Measurements from ENCODE around the gene IFT27.

Gene IFT27

GRCh38 chr22:36770513-36771231 is 5.2 kb downstream of the IFT27 start:
- no peaks in the 10 kb centered on the region for H3K9me3 ChIP-seq (ENCODE audit: control insufficient read depth, low read length)
- H3K27me3 ChIP-seq (replicated peaks; ENCODE audit: control insufficient read depth, insufficient read depth, low read length) = no peaks in the 10 kb centered on the region
- peaks cover 13% of the 10 kb centered on the region for H3K4me1 ChIP-seq (ENCODE audit: control insufficient read depth, insufficient read depth, low read length)
- no peak overlapping the region for H3K9ac ChIP-seq (ENCODE audit: low read length)
- H3K4me3 ChIP-seq (ENCODE audit: low read length) = no peak overlapping the region
- peaks cover 7% of the 10 kb centered on the region for H3K36me3 ChIP-seq (ENCODE audit: control insufficient read depth, insufficient read depth, low read length, severe bottlenecking)
- no peak for DNase-seq (ENCODE audit: low read depth)

- H3K36me3 ChIP-seq (ENCODE audit: control insufficient read depth, insufficient read depth, low read length, severe bottlenecking) = peaks cover 7% of the 10 kb centered on the region
- H3K9ac ChIP-seq (ENCODE audit: low read length) = no peak overlapping the region
- peaks cover 5% of the 10 kb centered on the region for H3K4me1 ChIP-seq (ENCODE audit: control insufficient read depth, insufficient read depth, low read length)
- H3K9me3 ChIP-seq (ENCODE audit: control insufficient read depth, low read length) = no peaks in the 10 kb centered on the region
- H3K27me3 ChIP-seq (replicated peaks; ENCODE audit: control insufficient read depth, insufficient read depth, low read length) = no peaks in the 10 kb centered on the region
- no peak overlapping the region for H3K4me3 ChIP-seq (ENCODE audit: low read length)
- no peak for DNase-seq (ENCODE audit: low read depth)
Measured at GRCh38 chr22:36769541-36770512, 6.1 kb downstream of the IFT27 start.

- DNase-seq (ENCODE audit: low read depth) = no peak
Measured at GRCh38 chr22:36768616-36769015, 7.3 kb downstream of the IFT27 start.

GRCh38 chr22:36768141-36768540 is 7.8 kb downstream of the IFT27 start:
- Histone ChIP-seq H3K9ac (ENCODE audit: low read length) (no peak overlapping the region), H3K4me3 (ENCODE audit: low read length) (no peak overlapping the region), H3K9me3 (ENCODE audit: control insufficient read depth, low read length) (no peaks in the 10 kb centered on the region), H3K27me3 (replicated peaks; ENCODE audit: control insufficient read depth, insufficient read depth, low read length) (no peaks in the 10 kb centered on the region), H3K36me3 (ENCODE audit: control insufficient read depth, insufficient read depth, low read length, severe bottlenecking) (peaks cover 7% of the 10 kb centered on the region), H3K4me1 (ENCODE audit: control insufficient read depth, insufficient read depth, low read length) (peaks cover under 1% of the 10 kb centered on the region)
- DNase-seq (ENCODE audit: low read depth) = no peak

More at GRCh38 chr22:36768616-36769015, 7.3 kb downstream of the IFT27 start:
- Histone ChIP-seq H3K9ac (ENCODE audit: low read length) (no peak overlapping the region), H3K27me3 (replicated peaks; ENCODE audit: control insufficient read depth, insufficient read depth, low read length) (no peaks in the 10 kb centered on the region), H3K9me3 (ENCODE audit: control insufficient read depth, low read length) (no peaks in the 10 kb centered on the region), H3K4me1 (ENCODE audit: control insufficient read depth, insufficient read depth, low read length) (peaks cover 1% of the 10 kb centered on the region), H3K36me3 (ENCODE audit: control insufficient read depth, insufficient read depth, low read length, severe bottlenecking) (peaks cover 7% of the 10 kb centered on the region), H3K4me3 (ENCODE audit: low read length) (no peak overlapping the region)

- no peak for DNase-seq (ENCODE audit: low read depth)
- no peaks in the 10 kb centered on the region for H3K27me3 ChIP-seq (replicated peaks; ENCODE audit: control insufficient read depth, insufficient read depth, low read length)
- H3K9me3 ChIP-seq (ENCODE audit: control insufficient read depth, low read length) = no peaks in the 10 kb centered on the region
Measured at GRCh38 chr22:36767035-36767775, 8.7 kb downstream of the IFT27 start.

GRCh38 chr22:36765943-36766450 is 9.9 kb downstream of the IFT27 start:
- DNase-seq (ENCODE audit: low read depth) = no peak
- H3K9me3 ChIP-seq (ENCODE audit: control insufficient read depth, low read length) = no peaks in the 10 kb centered on the region
- no peaks in the 10 kb centered on the region for H3K27me3 ChIP-seq (replicated peaks; ENCODE audit: control insufficient read depth, insufficient read depth, low read length)
- peaks cover 8% of the 10 kb centered on the region for H3K4me1 ChIP-seq (ENCODE audit: control insufficient read depth, insufficient read depth, low read length)
- H3K4me3 ChIP-seq (ENCODE audit: low read length) = no peak overlapping the region
- no peak overlapping the region for H3K9ac ChIP-seq (ENCODE audit: low read length)
- H3K36me3 ChIP-seq (ENCODE audit: control insufficient read depth, insufficient read depth, low read length, severe bottlenecking) = peaks cover 7% of the 10 kb centered on the region

More at GRCh38 chr22:36767035-36767775, 8.7 kb downstream of the IFT27 start:
- Histone ChIP-seq H3K36me3 (ENCODE audit: control insufficient read depth, insufficient read depth, low read length, severe bottlenecking) (peaks cover 7% of the 10 kb centered on the region), H3K4me3 (ENCODE audit: low read length) (no peak overlapping the region), H3K9ac (ENCODE audit: low read length) (no peak overlapping the region), H3K4me1 (ENCODE audit: control insufficient read depth, insufficient read depth, low read length) (peaks cover 8% of the 10 kb centered on the region)

GRCh38 chr22:36765131-36765942 is 10.6 kb downstream of the IFT27 start:
- DNase-seq (ENCODE audit: low read depth) = no peak
- peaks cover 8% of the 10 kb centered on the region for H3K4me1 ChIP-seq (ENCODE audit: control insufficient read depth, insufficient read depth, low read length)
- peaks cover 7% of the 10 kb centered on the region for H3K36me3 ChIP-seq (ENCODE audit: control insufficient read depth, insufficient read depth, low read length, severe bottlenecking)
- no peak overlapping the region for H3K9ac ChIP-seq (ENCODE audit: low read length)
- H3K4me3 ChIP-seq (ENCODE audit: low read length) = no peak overlapping the region
- no peaks in the 10 kb centered on the region for H3K9me3 ChIP-seq (ENCODE audit: control insufficient read depth, low read length)
- no peaks in the 10 kb centered on the region for H3K27me3 ChIP-seq (replicated peaks; ENCODE audit: control insufficient read depth, insufficient read depth, low read length)

- Histone ChIP-seq H3K36me3 (ENCODE audit: control insufficient read depth, insufficient read depth, low read length, severe bottlenecking) (peaks cover 7% of the 10 kb centered on the region), H3K9me3 (ENCODE audit: control insufficient read depth, low read length) (no peaks in the 10 kb centered on the region), H3K4me3 (ENCODE audit: low read length) (no peak overlapping the region), H3K9ac (ENCODE audit: low read length) (no peak overlapping the region), H3K4me1 (ENCODE audit: control insufficient read depth, insufficient read depth, low read length) (peaks cover 8% of the 10 kb centered on the region), H3K27me3 (replicated peaks; ENCODE audit: control insufficient read depth, insufficient read depth, low read length) (no peaks in the 10 kb centered on the region)
- DNase-seq (ENCODE audit: low read depth) = no peak
Measured at GRCh38 chr22:36764641-36765040, 11.3 kb downstream of the IFT27 start.

- Histone ChIP-seq H3K9me3 (ENCODE audit: control insufficient read depth, low read length) (no peaks in the 10 kb centered on the region), H3K27me3 (replicated peaks; ENCODE audit: control insufficient read depth, insufficient read depth, low read length) (no peaks in the 10 kb centered on the region), H3K9ac (ENCODE audit: low read length) (no peak overlapping the region), H3K36me3 (ENCODE audit: control insufficient read depth, insufficient read depth, low read length, severe bottlenecking) (peaks cover 7% of the 10 kb centered on the region), H3K4me1 (ENCODE audit: control insufficient read depth, insufficient read depth, low read length) (peaks cover 8% of the 10 kb centered on the region), H3K4me3 (ENCODE audit: low read length) (no peak overlapping the region)
- no peak for DNase-seq (ENCODE audit: low read depth)
Measured at GRCh38 chr22:36764060-36764459, 11.9 kb downstream of the IFT27 start.

GRCh38 chr22:36763576-36763975 is 12.3 kb downstream of the IFT27 start:
- H3K9me3 ChIP-seq (ENCODE audit: control insufficient read depth, low read length) = no peaks in the 10 kb centered on the region
- H3K9ac ChIP-seq (ENCODE audit: low read length) = no peak overlapping the region
- DNase-seq (ENCODE audit: low read depth) = no peak
- peaks cover 8% of the 10 kb centered on the region for H3K4me1 ChIP-seq (ENCODE audit: control insufficient read depth, insufficient read depth, low read length)
- H3K36me3 ChIP-seq (ENCODE audit: control insufficient read depth, insufficient read depth, low read length, severe bottlenecking) = peaks cover 7% of the 10 kb centered on the region
- no peaks in the 10 kb centered on the region for H3K27me3 ChIP-seq (replicated peaks; ENCODE audit: control insufficient read depth, insufficient read depth, low read length)
- no peak overlapping the region for H3K4me3 ChIP-seq (ENCODE audit: low read length)
